ENCODE measurements around the gene RSAD2. TPM values are rescaled to one million over a fixed set of nuclear protein-coding genes. Genes with fewer than 3 reads are reported as not detected.

The RSAD2 gene
- total and polyA plus RNA-seq, 9 of the 15 experiments (the other 6 are each of a cell fraction or from before 2014, with no cell fraction given), result 0.15 to 1.4 (median 0.28) TPM

- no peak for TF ChIP-seq IFI16 (CRISPR knock-in tag; IDR thresholded peaks at IDR 0.05)
- TF ChIP-seq, protein P1, sequence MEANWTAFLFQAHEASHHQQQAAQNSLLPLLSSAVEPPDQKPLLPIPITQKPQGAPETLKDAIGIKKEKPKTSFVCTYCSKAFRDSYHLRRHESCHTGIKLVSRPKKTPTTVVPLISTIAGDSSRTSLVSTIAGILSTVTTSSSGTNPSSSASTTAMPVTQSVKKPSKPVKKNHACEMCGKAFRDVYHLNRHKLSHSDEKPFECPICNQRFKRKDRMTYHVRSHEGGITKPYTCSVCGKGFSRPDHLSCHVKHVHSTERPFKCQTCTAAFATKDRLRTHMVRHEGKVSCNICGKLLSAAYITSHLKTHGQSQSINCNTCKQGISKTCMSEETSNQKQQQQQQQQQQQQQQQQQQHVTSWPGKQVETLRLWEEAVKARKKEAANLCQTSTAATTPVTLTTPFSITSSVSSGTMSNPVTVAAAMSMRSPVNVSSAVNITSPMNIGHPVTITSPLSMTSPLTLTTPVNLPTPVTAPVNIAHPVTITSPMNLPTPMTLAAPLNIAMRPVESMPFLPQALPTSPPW (CRISPR knock-in tag; IDR thresholded peaks at IDR 0.05), result peak; percentile 74
- no peak for TF ChIP-seq SMAD2 (IDR thresholded peaks at IDR 0.05; ENCODE audit: low read depth, low read length)
- TF ChIP-seq E2F3 (CRISPR knock-in tag; IDR thresholded peaks at IDR 0.05), result peak; percentile 96
- no peak for TF ChIP-seq CHCHD3 (CRISPR knock-in tag; IDR thresholded peaks at IDR 0.05)
- TF ChIP-seq PCBP1 (IDR thresholded peaks at IDR 0.05; ENCODE audit: low read depth, low read length, poor library complexity, severe bottlenecking), result peak; percentile 61
- no peak for TF ChIP-seq POLR2AphosphoS2 (IDR thresholded peaks at IDR 0.05; ENCODE audit: low read length)
- TF ChIP-seq ARNT (IDR thresholded peaks at IDR 0.05), result no peak
- TF ChIP-seq E2F4 (CRISPR knock-in tag; IDR thresholded peaks at IDR 0.05; ENCODE audit: low read depth), result peak; percentile 49; the same call in 1 of the 2 replicates
- TF ChIP-seq ZNF165 (CRISPR knock-in tag; IDR thresholded peaks at IDR 0.05; ENCODE audit: borderline replicate concordance), result no peak
- no peak for TF ChIP-seq POU5F1 (IDR thresholded peaks at IDR 0.05; ENCODE audit: borderline replicate concordance, low read depth, low read length, partially characterized antibody)
- TF ChIP-seq FOSL1 (tag; conservative IDR thresholded peaks at IDR 0.05), result peak; percentile 51
- no peak for TF ChIP-seq PHTF2 (CRISPR knock-in tag; IDR thresholded peaks at IDR 0.05)
- TF ChIP-seq PPARD (CRISPR knock-in tag; IDR thresholded peaks at IDR 0.05), result no peak
- TF ChIP-seq CBX8 (IDR thresholded peaks at IDR 0.05; ENCODE audit: borderline replicate concordance, extremely low read depth, low read depth, low read length, poor library complexity, severe bottlenecking), result no peak
- no peak for TF ChIP-seq NFYB (IDR thresholded peaks at IDR 0.05; ENCODE audit: extremely low read depth, insufficient read length)
- no peak for TF ChIP-seq FOXJ2 (tag; IDR thresholded peaks at IDR 0.05)
- TF ChIP-seq ELF1 (tag; IDR thresholded peaks at IDR 0.05), result peak; percentile 81
- TF ChIP-seq BRF2 (IDR thresholded peaks at IDR 0.05; ENCODE audit: borderline replicate concordance, insufficient read depth, insufficient read length), result no peak
- TF ChIP-seq KDM4B (IDR thresholded peaks at IDR 0.05; ENCODE audit: borderline replicate concordance in 2 of 2, low read depth in 1 of 2), result peak in 1 of 2 experiments; percentile 61; a peak in 1 of 4 replicates
- TF ChIP-seq THRAP3 (IDR thresholded peaks at IDR 0.05; ENCODE audit: borderline replicate concordance), result no peak
- no peak for TF ChIP-seq PHF21A (IDR thresholded peaks at IDR 0.05; ENCODE audit: borderline replicate concordance, low read depth)
- TF ChIP-seq MCM5 (IDR thresholded peaks at IDR 0.05; ENCODE audit: low read depth), result no peak
- TF ChIP-seq NR2F6 (CRISPR knock-in tag; IDR thresholded peaks at IDR 0.05), result no peak
- no peak for TF ChIP-seq SMARCA5 (IDR thresholded peaks at IDR 0.05)
- TF ChIP-seq ZBED1 (IDR thresholded peaks at IDR 0.05), result 0 out of 2 replicates have a peak, but pooled peaks have one; percentile 16
These were observed 12.0 kb upstream of the RSAD2 start, which contains the start of gene CMPK2 (continued) for GRCh38 chr2:6865346-6866274.
